HUES48 (cell line): Measurements from ENCODE around the gene TMEM233.
A peak's percentile ranks its signal among the peaks of the same experiment; 100 is the strongest.

Experiments used
- H3K27ac ChIP-seq: one replicate; pipeline ENCODE4 v1.7.0; 2013; ENCODE audit warnings: low read depth, low read length, inconsistent platforms
- H3K27me3 ChIP-seq: 2 replicates; pipeline ENCODE4 v1.6.1; 2013; ENCODE audit warnings: mild to moderate bottlenecking, low read length; ENCODE audit not compliant: control insufficient read depth, insufficient read depth
- H3K36me3 ChIP-seq: 2 replicates; pipeline ENCODE4 v1.6.1; 2013; ENCODE audit warnings: low read length; ENCODE audit not compliant: control insufficient read depth, insufficient read depth
- H3K4me1 ChIP-seq: 2 replicates; pipeline ENCODE4 v1.6.1; 2013; ENCODE audit warnings: mild to moderate bottlenecking, low read length; ENCODE audit not compliant: control insufficient read depth, insufficient read depth
- H3K4me3 ChIP-seq: 2 replicates; pipeline ENCODE4 v1.5.1; 2013; ENCODE audit warnings: mild to moderate bottlenecking, low read depth, low read length
- H3K9ac ChIP-seq: 2 replicates; pipeline ENCODE4 v1.6.1; 2013; ENCODE audit warnings: mild to moderate bottlenecking, low read depth, low read length, moderate library complexity
- H3K9me3 ChIP-seq: 2 replicates; pipeline ENCODE4 v1.6.1; 2013; ENCODE audit warnings: low read length; ENCODE audit not compliant: control insufficient read depth, insufficient read depth

TMEM233 gene

GRCh38 chr12:119659289-119659897 lies 65.8 kb downstream of the TMEM233 start:
- no peaks in the 10 kb centered on the region for H3K36me3 ChIP-seq
- no peak overlapping the region for H3K4me3 ChIP-seq
- H3K9me3 ChIP-seq: no peaks in the 10 kb centered on the region
- H3K27ac ChIP-seq: no peak overlapping the region
- H3K27me3 ChIP-seq: peaks cover 3% of the 10 kb centered on the region; the same call in 1 of the 2 replicates
- H3K4me1 ChIP-seq: no peaks in the 10 kb centered on the region
- H3K9ac ChIP-seq: no peak overlapping the region

DNA sequence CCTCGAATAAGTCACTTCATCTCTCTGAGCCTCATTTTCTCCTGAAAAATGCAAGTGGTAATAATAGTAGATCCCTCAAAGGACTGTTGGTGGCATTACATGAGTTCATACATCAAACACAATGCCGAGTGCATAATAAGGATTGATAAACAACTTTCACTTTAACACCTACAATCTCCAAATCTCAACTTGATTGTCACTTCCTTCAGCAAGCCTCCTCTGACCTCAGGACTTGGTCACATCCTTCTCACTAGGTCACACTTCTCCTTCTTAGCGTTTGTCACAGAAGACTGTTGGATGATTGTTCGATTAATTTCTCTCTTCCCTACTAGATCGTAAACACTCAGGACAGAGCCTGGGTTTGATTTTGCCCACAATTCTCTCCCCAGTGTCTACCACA lies 66.5 kb downstream of the TMEM233 start:
- H3K9ac ChIP-seq: no peak overlapping the region
- no peaks in the 10 kb centered on the region for H3K4me1 ChIP-seq
- peaks cover 3% of the 10 kb centered on the region; the same call in 1 of the 2 replicates for H3K27me3 ChIP-seq
- no peaks in the 10 kb centered on the region for H3K9me3 ChIP-seq
- H3K27ac ChIP-seq: no peak overlapping the region
- no peaks in the 10 kb centered on the region for H3K36me3 ChIP-seq
- H3K4me3 ChIP-seq: no peak overlapping the region

GRCh38 chr12:119661882-119662281 lies 68.3 kb downstream of the TMEM233 start:
- H3K27me3 ChIP-seq: peaks cover 3% of the 10 kb centered on the region; the same call in 1 of the 2 replicates
- H3K27ac ChIP-seq: no peak overlapping the region
- peaks cover under 1% of the 10 kb centered on the region for H3K4me1 ChIP-seq
- H3K36me3 ChIP-seq: no peaks in the 10 kb centered on the region
- H3K9me3 ChIP-seq: no peaks in the 10 kb centered on the region
- H3K9ac ChIP-seq: no peak overlapping the region
- H3K4me3 ChIP-seq: no peak overlapping the region

GRCh38 chr12:119664642-119665041 lies 71.1 kb downstream of the TMEM233 start:
- Histone ChIP-seq H3K4me3 (no peak overlapping the region), H3K9ac (no peak overlapping the region), H3K36me3 (peaks cover under 1% of the 10 kb centered on the region; the same call in 1 of the 2 replicates), H3K4me1 (peaks cover 7% of the 10 kb centered on the region), H3K27me3 (peaks cover 3% of the 10 kb centered on the region; the same call in 1 of the 2 replicates), H3K27ac (no peak overlapping the region), H3K9me3 (no peaks in the 10 kb centered on the region)

GRCh38 chr12:119665164-119665929 lies 71.8 kb downstream of the TMEM233 start:
- H3K4me3 ChIP-seq: no peak overlapping the region
- H3K27me3 ChIP-seq: peaks cover 3% of the 10 kb centered on the region; the same call in 1 of the 2 replicates
- H3K27ac ChIP-seq: no peak overlapping the region
- H3K36me3 ChIP-seq: peaks cover 8% of the 10 kb centered on the region
- no peaks in the 10 kb centered on the region for H3K9me3 ChIP-seq
- H3K9ac ChIP-seq: no peak overlapping the region
- H3K4me1 ChIP-seq: peaks cover 7% of the 10 kb centered on the region

DNA sequence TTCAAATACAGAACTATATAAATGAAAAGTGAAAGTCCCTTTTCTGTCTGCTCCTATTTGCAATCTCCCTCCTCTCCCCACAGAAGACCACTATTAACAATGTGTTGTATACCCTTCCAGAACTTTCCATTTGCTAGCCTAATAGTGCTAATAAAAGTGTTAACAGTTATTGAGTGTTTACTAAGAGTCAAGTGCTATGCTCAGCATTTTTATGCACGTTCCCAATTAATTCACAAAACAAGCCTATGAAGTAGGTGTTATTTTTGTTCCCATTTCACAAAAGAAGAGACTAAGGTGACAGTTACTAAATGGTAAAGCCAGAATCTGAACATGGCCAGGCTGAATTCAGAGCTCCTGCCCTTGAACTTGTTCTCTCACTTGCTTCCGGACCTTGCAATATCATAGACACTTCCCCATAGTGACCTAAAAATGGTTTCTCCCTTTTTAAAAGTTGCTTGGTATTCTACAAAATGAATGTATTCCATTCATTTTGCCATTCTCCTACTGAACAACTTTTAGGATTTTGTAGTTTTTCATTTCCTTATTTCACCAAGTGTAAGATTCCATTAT lies 72.7 kb downstream of the TMEM233 start:
- Histone ChIP-seq H3K4me3 (no peak overlapping the region), H3K27ac (no peak overlapping the region), H3K36me3 (peaks cover 18% of the 10 kb centered on the region), H3K4me1 (peaks cover 7% of the 10 kb centered on the region), H3K27me3 (peaks cover 3% of the 10 kb centered on the region; the same call in 1 of the 2 replicates), H3K9ac (no peak overlapping the region), H3K9me3 (no peaks in the 10 kb centered on the region)

- Histone ChIP-seq H3K9me3 (no peaks in the 10 kb centered on the region), H3K4me3 (peak overlapping the region; percentile 93), H3K27me3 (peaks cover 3% of the 10 kb centered on the region; the same call in 1 of the 2 replicates), H3K36me3 (peaks cover 24% of the 10 kb centered on the region), H3K9ac (peak overlapping the region; percentile 56; the same call in 1 of the 2 replicates), H3K4me1 (peaks cover 7% of the 10 kb centered on the region), H3K27ac (peak overlapping the region; percentile 73)
Observed at GRCh38 chr12:119666900-119667576, 73.5 kb downstream of the TMEM233 start.

GRCh38 chr12:119667577-119668323 lies 74.2 kb downstream of the TMEM233 start, which contains the start of gene PRKAB1:
Gene PRKAB1, plus strand, starts transcription at chr12:119668133. Its CDS starts 112 bp downstream, at chr12:119668245.
- H3K4me3 ChIP-seq: peak within 1 kb of the TSS; percentile 93
- peak within 1 kb of the TSS; percentile 97 for H3K27ac ChIP-seq
- no peaks in the 10 kb centered on the region for H3K9me3 ChIP-seq
- peak within 1 kb of the TSS; percentile 84 for H3K9ac ChIP-seq
- no peaks in the 10 kb centered on the region for H3K27me3 ChIP-seq
- H3K4me1 ChIP-seq: peaks cover 7% of the 10 kb centered on the region
- peaks cover 31% of the 10 kb centered on the region for H3K36me3 ChIP-seq

DNA sequence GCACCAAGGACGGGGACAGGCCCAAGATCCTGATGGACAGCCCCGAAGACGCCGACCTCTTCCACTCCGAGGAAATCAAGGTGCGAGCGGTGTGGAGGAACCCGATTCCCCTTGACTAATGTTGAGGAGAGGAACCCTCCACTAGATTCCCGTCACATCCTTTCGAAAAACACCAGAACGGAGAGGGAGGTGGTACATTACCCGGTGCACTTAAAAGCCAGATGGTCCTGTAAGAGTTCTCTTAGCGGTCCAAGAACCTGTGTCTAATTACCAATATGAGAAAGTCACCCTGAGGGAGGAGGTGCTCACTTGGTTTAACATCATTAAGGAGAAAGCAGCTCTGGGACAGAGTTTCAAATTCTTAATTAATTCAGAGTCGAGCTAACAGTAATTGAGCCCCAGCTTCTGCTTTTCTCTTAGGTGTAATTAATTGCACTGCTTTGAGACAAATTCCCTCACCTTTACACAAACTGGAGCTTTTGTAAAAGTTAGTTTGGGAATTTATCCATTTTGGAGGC lies 74.8 kb downstream of the TMEM233 start:
- Histone ChIP-seq H3K9me3 (no peaks in the 10 kb centered on the region), H3K27ac (peak overlapping the region; percentile 97), H3K36me3 (peaks cover 38% of the 10 kb centered on the region), H3K4me3 (peak overlapping the region; percentile 93), H3K9ac (peak overlapping the region; percentile 84), H3K27me3 (no peaks in the 10 kb centered on the region), H3K4me1 (peaks cover 7% of the 10 kb centered on the region)
